ENCODE data around the gene TFCP2.

The TFCP2 gene

GRCh38 chr12:51162217-51162616, 10.7 kb downstream of the TFCP2 start:
- ChIA-PET POLR2A (no interaction called here), CTCF (no interaction called here)
- TF ChIP-seq HDGF (IDR thresholded peaks at IDR 0.05; ENCODE audit: borderline replicate concordance) (no peak), LEF1 (IDR thresholded peaks at IDR 0.05; ENCODE audit: borderline replicate concordance) (no peak), PKNOX1 (IDR thresholded peaks at IDR 0.05) (no peak), SUZ12 (IDR thresholded peaks at IDR 0.05) (no peak)

GRCh38 chr12:51160814-51161459, 12.0 kb downstream of the TFCP2 start:
- no peak for DNase-seq (ENCODE audit: extremely low spot score)
- ChIA-PET CTCF (no interaction called here), POLR2A (no interaction called here)
- TF ChIP-seq BHLHE40 (IDR thresholded peaks at IDR 0.05; ENCODE audit: borderline replicate concordance) (no peak), LEF1 (IDR thresholded peaks at IDR 0.05; ENCODE audit: borderline replicate concordance) (no peak), SUZ12 (IDR thresholded peaks at IDR 0.05) (no peak), ELF4 (IDR thresholded peaks at IDR 0.05) (no peak), ARNT (IDR thresholded peaks at IDR 0.05) (no peak), CTBP1 (IDR thresholded peaks at IDR 0.05; ENCODE audit: borderline replicate concordance) (no peak), PKNOX1 (IDR thresholded peaks at IDR 0.05) (no peak), ZNF384 (IDR thresholded peaks at IDR 0.05) (no peak), SP1 (IDR thresholded peaks at IDR 0.05) (no peak), FOXM1 (IDR thresholded peaks at IDR 0.05; ENCODE audit: borderline replicate concordance) (no peak), FOXK2 (IDR thresholded peaks at IDR 0.05) (no peak), TARDBP (IDR thresholded peaks at IDR 0.05) (no peak), NFRKB (IDR thresholded peaks at IDR 0.05) (no peak), FOXA1 (IDR thresholded peaks at IDR 0.05) (no peak), HDGF (IDR thresholded peaks at IDR 0.05; ENCODE audit: borderline replicate concordance) (no peak), L3MBTL2 (conservative IDR thresholded peaks at IDR 0.05) (no peak)

More at GRCh38 chr12:51162217-51162616, 10.7 kb downstream of the TFCP2 start:
- no peak for DNase-seq (ENCODE audit: extremely low spot score)

DNA sequence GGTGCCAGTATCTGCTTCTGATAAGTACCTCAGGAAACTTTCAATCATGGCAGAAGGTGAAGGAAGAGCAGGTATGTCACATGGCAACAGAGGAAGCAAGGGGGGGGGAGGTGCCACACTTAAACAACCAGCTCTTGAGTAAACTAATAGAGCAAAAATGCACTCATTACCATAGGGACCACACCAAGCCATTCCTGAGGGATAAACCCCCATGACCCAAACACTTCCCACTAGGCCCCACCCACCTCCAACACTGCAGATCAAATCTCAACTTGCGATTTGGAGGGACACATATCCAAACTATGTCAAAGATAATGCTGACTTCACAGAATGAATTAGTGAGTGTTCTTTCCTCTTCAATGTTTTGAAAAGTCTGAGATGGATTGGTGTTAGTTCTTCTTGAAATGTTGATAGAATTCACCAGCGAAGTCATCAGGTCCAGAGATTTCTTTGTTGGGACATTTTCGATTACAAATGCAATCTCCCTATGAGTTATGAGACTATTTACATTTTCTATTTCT, 16.6 kb downstream of the TFCP2 start:
- ChIA-PET POLR2A (no interaction called here), CTCF (no interaction called here)
- TF ChIP-seq SP1 (IDR thresholded peaks at IDR 0.05) (no peak), ZNF384 (IDR thresholded peaks at IDR 0.05) (no peak), BHLHE40 (IDR thresholded peaks at IDR 0.05; ENCODE audit: borderline replicate concordance) (no peak)
- no peak for DNase-seq (ENCODE audit: extremely low spot score)

GRCh38 chr12:51152953-51153352, 20.0 kb downstream of the TFCP2 start:
- ChIA-PET CTCF (no interaction called here), POLR2A (no interaction called here)
- no peak for DNase-seq (ENCODE audit: extremely low spot score)
- TF ChIP-seq BHLHE40 (IDR thresholded peaks at IDR 0.05; ENCODE audit: borderline replicate concordance) (no peak), SP1 (IDR thresholded peaks at IDR 0.05) (no peak), CTBP1 (IDR thresholded peaks at IDR 0.05; ENCODE audit: borderline replicate concordance) (no peak), TARDBP (IDR thresholded peaks at IDR 0.05) (no peak), SUZ12 (IDR thresholded peaks at IDR 0.05) (no peak), L3MBTL2 (conservative IDR thresholded peaks at IDR 0.05) (no peak), LEF1 (IDR thresholded peaks at IDR 0.05; ENCODE audit: borderline replicate concordance) (no peak), NFRKB (IDR thresholded peaks at IDR 0.05) (no peak), ARNT (IDR thresholded peaks at IDR 0.05) (no peak), HDGF (IDR thresholded peaks at IDR 0.05; ENCODE audit: borderline replicate concordance) (no peak), PKNOX1 (IDR thresholded peaks at IDR 0.05) (no peak), FOXM1 (IDR thresholded peaks at IDR 0.05; ENCODE audit: borderline replicate concordance) (no peak), ZNF384 (IDR thresholded peaks at IDR 0.05) (no peak), FOXA1 (IDR thresholded peaks at IDR 0.05) (no peak)

DNA sequence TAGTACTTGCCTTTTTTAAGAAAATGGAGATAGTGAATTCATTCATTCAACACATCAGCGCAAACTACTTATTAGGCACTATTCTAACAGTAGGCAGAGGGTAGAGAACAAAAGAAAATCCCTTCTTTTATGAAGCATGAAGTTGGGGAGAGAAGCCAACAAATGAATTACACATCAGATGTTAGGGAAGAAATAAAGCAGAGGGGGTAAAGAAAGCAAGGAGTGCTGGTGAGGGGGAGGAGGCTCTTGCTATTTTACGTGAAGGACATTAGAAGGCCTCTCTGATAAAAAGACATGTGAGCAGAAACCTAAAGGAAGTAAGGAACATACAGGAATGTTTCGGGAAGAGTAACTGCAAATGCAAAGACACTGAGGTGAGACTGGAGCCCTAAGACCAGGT, 22.2 kb downstream of the TFCP2 start:
- CTCF ChIA-PET, result no interaction called here
- DNase-seq (ENCODE audit: extremely low spot score), result no peak
- POLR2A ChIA-PET, result no interaction called here
- TF ChIP-seq NFRKB (IDR thresholded peaks at IDR 0.05), result no peak
- TF ChIP-seq TARDBP (IDR thresholded peaks at IDR 0.05), result no peak
- no peak for TF ChIP-seq PKNOX1 (IDR thresholded peaks at IDR 0.05)
- TF ChIP-seq BHLHE40 (IDR thresholded peaks at IDR 0.05; ENCODE audit: borderline replicate concordance), result no peak
- TF ChIP-seq SP1 (IDR thresholded peaks at IDR 0.05), result no peak
- TF ChIP-seq L3MBTL2 (conservative IDR thresholded peaks at IDR 0.05), result no peak
- TF ChIP-seq HDGF (IDR thresholded peaks at IDR 0.05; ENCODE audit: borderline replicate concordance), result no peak
- TF ChIP-seq ELF4 (IDR thresholded peaks at IDR 0.05), result no peak

DNA sequence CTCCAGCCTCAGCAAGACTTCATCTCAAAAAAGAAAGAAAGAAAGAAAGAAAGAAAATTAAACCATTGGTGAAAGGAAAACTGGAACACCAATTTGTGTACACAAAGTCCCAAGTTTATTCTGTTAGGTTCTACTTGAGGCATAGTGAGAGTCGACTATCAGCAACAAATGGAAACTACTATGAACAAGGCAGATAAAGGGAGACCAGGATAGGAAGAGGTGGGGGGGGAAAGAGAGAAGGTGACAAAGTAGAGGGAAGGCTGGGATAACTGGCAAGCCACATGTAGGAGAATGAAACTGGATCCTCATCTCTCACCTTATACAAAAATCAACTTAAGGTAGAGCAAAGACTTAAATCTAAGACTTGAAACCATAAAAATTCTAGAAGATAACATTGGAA, 25.6 kb downstream of the TFCP2 start:
- POLR2A ChIA-PET, result no interaction called here
- TF ChIP-seq NFRKB (IDR thresholded peaks at IDR 0.05), result no peak
- TF ChIP-seq L3MBTL2 (conservative IDR thresholded peaks at IDR 0.05), result no peak
- no peak for TF ChIP-seq ARNT (IDR thresholded peaks at IDR 0.05)
- TF ChIP-seq LEF1 (IDR thresholded peaks at IDR 0.05; ENCODE audit: borderline replicate concordance), result no peak
- no peak for TF ChIP-seq FOXA1 (IDR thresholded peaks at IDR 0.05)
- TF ChIP-seq TARDBP (IDR thresholded peaks at IDR 0.05), result no peak
- no peak for TF ChIP-seq SP1 (IDR thresholded peaks at IDR 0.05)
- TF ChIP-seq CTBP1 (IDR thresholded peaks at IDR 0.05; ENCODE audit: borderline replicate concordance), result no peak
- no peak for TF ChIP-seq BHLHE40 (IDR thresholded peaks at IDR 0.05; ENCODE audit: borderline replicate concordance)
- no peak for TF ChIP-seq FOXK2 (IDR thresholded peaks at IDR 0.05)
- no peak for TF ChIP-seq ZNF384 (IDR thresholded peaks at IDR 0.05)
- TF ChIP-seq HDGF (IDR thresholded peaks at IDR 0.05; ENCODE audit: borderline replicate concordance), result no peak
- no peak for TF ChIP-seq FOXM1 (IDR thresholded peaks at IDR 0.05; ENCODE audit: borderline replicate concordance)
- no peak for TF ChIP-seq SUZ12 (IDR thresholded peaks at IDR 0.05)
- no peak for TF ChIP-seq ELF4 (IDR thresholded peaks at IDR 0.05)
- no peak for TF ChIP-seq PKNOX1 (IDR thresholded peaks at IDR 0.05)
- no peak for DNase-seq (ENCODE audit: extremely low spot score)
- CTCF ChIA-PET, result no interaction called here

Measured in HEK293T (cell line).